HUES64 (cell line): ENCODE measurements around the gene AKR7A2.
"Not testable (repeated sequence)": the region's sequence is repeated elsewhere in the genome, so short reads cannot be mapped to it uniquely, and the experiment has no call there.

Experiments
- H3K27ac ChIP-seq: 2 replicates; pipeline ENCODE4 v1.7.0; 2013; ENCODE audit warnings: low read depth, low read length, inconsistent platforms
- H3K27me3 ChIP-seq: 2 replicates; pipeline ENCODE4 v1.6.1; 2013; ENCODE audit warnings: mild to moderate bottlenecking, low read length; ENCODE audit not compliant: insufficient read depth
- H3K36me3 ChIP-seq: 2 replicates; pipeline ENCODE4 v1.6.1; 2013; ENCODE audit warnings: mild to moderate bottlenecking, low read length; ENCODE audit not compliant: insufficient read depth
- H3K4me1 ChIP-seq: 2 replicates; pipeline ENCODE4 v1.6.1; 2013; ENCODE audit warnings: mild to moderate bottlenecking, low read length, moderate library complexity; ENCODE audit not compliant: insufficient read depth
- H3K4me3 ChIP-seq: 2 replicates; pipeline ENCODE4 v1.5.1; 2013; ENCODE audit warnings: mild to moderate bottlenecking, low read length, moderate library complexity
- H3K9ac ChIP-seq: 2 replicates; pipeline ENCODE4 v1.6.1; 2013; ENCODE audit warnings: mild to moderate bottlenecking, low read depth, low read length
- H3K9me3 ChIP-seq: 2 replicates; pipeline ENCODE4 v1.6.1; 2013; ENCODE audit warnings: low read depth, low read length; ENCODE audit not compliant: insufficient read depth
- WGBS: fragments of 150-250, 120-280 bp; methylation state at CpG from one replicate; pipeline ENCODE4 v1.1.7; 2013; ENCODE audit warnings: missing lambda C conversion rate; 5-methylcytosine and 5-hydroxymethylcytosine counted together

Gene AKR7A2

GRCh38 chr1:19289244-19289643 lies 22.7 kb downstream of the AKR7A2 start:
- H3K4me3 ChIP-seq, result peak overlapping the region; percentile 62
- 64% methylated on average over 2 of the region's 2 CpGs for WGBS

GRCh38 chr1:19288324-19289241 lies 23.4 kb downstream of the AKR7A2 start, which contains the start of gene AKR7A3:
AKR7A3 (minus strand) TSS chr1:19288770; CDS start chr1:19288709, 61 bp downstream.
- 21% methylated on average over 63 of the region's 82 CpGs for WGBS
- H3K27ac ChIP-seq, H3K4me1 ChIP-seq, H3K9me3 ChIP-seq, H3K36me3 ChIP-seq, H3K9ac ChIP-seq: not testable (repeated sequence)
- Histone ChIP-seq H3K4me3 (peak within 1 kb of the TSS; percentile 62), H3K27me3 (peaks cover 32% of the 10 kb centered on the region)

More at GRCh38 chr1:19289244-19289643, 22.7 kb downstream of the AKR7A2 start:
- Histone ChIP-seq H3K36me3 (no peaks in the 10 kb centered on the region), H3K9me3 (peaks cover 11% of the 10 kb centered on the region; the same call in 1 of the 2 replicates), H3K9ac (no peak overlapping the region), H3K27ac (no peak overlapping the region), H3K4me1 (no peaks in the 10 kb centered on the region), H3K27me3 (peaks cover 32% of the 10 kb centered on the region)

DNA sequence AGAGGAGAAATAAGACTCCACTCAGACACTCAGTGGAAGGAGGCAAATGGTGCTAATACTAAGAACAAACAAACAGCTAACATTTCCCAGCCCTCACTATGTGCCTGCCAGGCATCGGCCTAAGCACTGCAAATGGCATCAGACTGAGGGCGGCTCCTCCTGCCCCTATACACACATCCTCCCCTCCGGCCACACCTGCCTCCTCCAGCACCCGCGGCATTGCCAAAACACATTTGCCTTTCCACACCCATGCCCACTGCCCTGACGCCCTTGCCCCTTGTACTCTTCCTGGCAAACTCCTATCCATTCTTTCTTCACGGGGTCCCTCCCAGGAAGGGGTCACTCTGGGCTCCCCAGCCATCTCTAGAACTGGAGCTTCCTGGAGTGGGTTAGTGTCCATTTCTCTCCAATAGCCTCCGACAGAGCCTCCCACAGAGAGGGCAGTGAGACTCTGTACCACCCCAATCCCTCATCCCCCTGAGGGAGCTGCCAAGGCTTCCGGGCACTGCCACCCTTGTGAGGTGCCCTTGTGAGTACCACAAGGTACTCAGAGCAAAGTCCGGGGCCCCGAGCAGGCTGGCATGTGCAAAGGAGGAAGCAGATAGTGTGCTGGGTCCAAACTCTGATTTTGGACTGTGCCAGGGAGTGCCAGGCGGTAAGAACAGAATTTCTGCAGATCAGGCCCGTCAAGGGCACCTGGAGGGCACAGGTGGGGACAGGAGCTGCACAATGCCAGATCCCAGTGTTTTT lies 24.3 kb downstream of the AKR7A2 start:
- H3K9ac ChIP-seq, result no peak overlapping the region
- WGBS, result 92% methylated on average over 13 of the region's 13 CpGs
- peaks cover 32% of the 10 kb centered on the region for H3K27me3 ChIP-seq
- H3K4me3 ChIP-seq, result no peak overlapping the region
- no peaks in the 10 kb centered on the region; the same call in 1 of the 2 replicates for H3K9me3 ChIP-seq
- H3K36me3 ChIP-seq, result no peaks in the 10 kb centered on the region
- H3K4me1 ChIP-seq, result no peaks in the 10 kb centered on the region
- no peak overlapping the region for H3K27ac ChIP-seq

DNA sequence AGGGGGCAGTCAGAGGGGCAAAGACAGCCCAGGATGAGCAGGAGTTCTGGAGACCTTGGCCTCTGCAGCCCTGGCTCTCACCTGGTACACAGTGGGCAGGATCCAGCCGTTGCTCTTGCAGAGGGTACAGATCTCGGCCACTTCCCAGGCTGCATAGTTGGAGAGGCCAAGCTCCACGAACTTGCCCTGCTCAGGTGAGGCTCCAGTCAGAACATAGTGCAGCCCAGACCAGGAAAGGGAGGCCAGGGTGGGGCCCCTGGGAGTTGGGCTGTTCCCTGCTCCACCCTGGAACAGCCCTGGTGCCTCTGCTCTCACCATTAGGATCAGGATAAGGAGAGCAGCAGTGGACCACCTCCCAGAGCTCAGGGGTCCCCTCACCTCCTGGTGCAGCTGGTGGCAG lies 26.1 kb downstream of the AKR7A2 start:
- H3K9me3 ChIP-seq, H3K4me3 ChIP-seq, H3K36me3 ChIP-seq, H3K27ac ChIP-seq, H3K4me1 ChIP-seq, H3K9ac ChIP-seq: not testable (repeated sequence)
- peaks cover 32% of the 10 kb centered on the region for H3K27me3 ChIP-seq
- WGBS, result 79% methylated on average over 3 of the region's 3 CpGs

- H3K9ac ChIP-seq, H3K4me3 ChIP-seq, H3K4me1 ChIP-seq, H3K36me3 ChIP-seq, H3K27ac ChIP-seq, H3K9me3 ChIP-seq: not testable (repeated sequence)
- peaks cover 30% of the 10 kb centered on the region for H3K27me3 ChIP-seq
- 95% methylated on average over 3 of the region's 3 CpGs for WGBS
Observed at GRCh38 chr1:19285366-19285765, 26.6 kb downstream of the AKR7A2 start.

DNA sequence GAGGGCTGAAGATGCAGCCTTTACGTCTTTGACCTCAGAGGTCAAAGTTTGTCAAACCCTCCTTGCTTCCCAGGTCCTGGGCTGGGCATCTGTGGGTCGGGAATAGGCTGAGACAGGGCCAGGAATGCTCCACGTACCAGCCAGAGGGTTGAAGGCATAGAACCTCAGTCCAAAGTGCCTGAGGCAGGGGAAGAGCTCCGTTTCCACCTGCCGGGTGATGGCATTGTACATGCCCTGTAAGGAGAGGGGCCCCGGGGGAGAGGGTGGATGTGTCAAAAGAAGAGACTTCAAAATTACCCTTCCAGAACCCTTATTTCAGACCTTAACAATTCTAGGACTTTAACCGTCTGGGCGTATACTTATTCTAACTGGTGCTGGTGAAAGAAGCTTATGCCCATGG lies 27.1 kb downstream of the AKR7A2 start:
- peaks cover 25% of the 10 kb centered on the region for H3K27me3 ChIP-seq
- no peak overlapping the region for H3K4me3 ChIP-seq
- H3K27ac ChIP-seq, result no peak overlapping the region
- no peak overlapping the region for H3K9ac ChIP-seq
- H3K9me3 ChIP-seq, result no peaks in the 10 kb centered on the region
- no peaks in the 10 kb centered on the region for H3K4me1 ChIP-seq
- no peaks in the 10 kb centered on the region for H3K36me3 ChIP-seq
- 85% methylated on average over 7 of the region's 8 CpGs for WGBS

DNA sequence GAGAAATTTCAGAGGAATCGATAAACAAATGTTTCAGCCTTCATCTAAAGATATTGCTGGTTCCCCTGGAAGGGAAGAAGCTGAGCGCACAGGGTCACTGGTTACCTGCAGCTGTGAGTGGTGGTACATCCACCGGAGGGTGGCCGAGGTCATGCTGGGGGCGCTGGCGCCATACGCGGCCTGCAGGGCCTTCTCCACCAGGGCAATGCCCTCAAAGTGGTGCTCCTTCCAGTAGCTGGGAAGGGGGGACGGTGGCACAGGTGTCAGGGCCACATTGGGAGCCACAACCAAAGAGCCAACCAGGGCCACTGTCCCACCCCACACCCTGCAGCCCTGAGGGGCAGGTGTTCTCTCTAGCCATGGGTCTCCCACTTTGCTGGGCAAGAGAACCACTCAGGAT lies 28.1 kb downstream of the AKR7A2 start:
- Histone ChIP-seq H3K4me1 (no peaks in the 10 kb centered on the region), H3K36me3 (no peaks in the 10 kb centered on the region), H3K27me3 (peaks cover 15% of the 10 kb centered on the region), H3K27ac (no peak overlapping the region), H3K4me3 (no peak overlapping the region), H3K9ac (no peak overlapping the region), H3K9me3 (no peaks in the 10 kb centered on the region)
- 95% methylated on average over 9 of the region's 9 CpGs for WGBS

- Histone ChIP-seq H3K4me1 (no peaks in the 10 kb centered on the region), H3K4me3 (peak overlapping the region; percentile 46; the same call in 1 of the 2 replicates), H3K9ac (no peak overlapping the region), H3K9me3 (no peaks in the 10 kb centered on the region), H3K27me3 (peaks cover 31% of the 10 kb centered on the region), H3K36me3 (no peaks in the 10 kb centered on the region), H3K27ac (no peak overlapping the region)
- 80% methylated on average over 4 of the region's 5 CpGs for WGBS
Observed at GRCh38 chr1:19274636-19275035, 37.3 kb downstream of the AKR7A2 start.

DNA sequence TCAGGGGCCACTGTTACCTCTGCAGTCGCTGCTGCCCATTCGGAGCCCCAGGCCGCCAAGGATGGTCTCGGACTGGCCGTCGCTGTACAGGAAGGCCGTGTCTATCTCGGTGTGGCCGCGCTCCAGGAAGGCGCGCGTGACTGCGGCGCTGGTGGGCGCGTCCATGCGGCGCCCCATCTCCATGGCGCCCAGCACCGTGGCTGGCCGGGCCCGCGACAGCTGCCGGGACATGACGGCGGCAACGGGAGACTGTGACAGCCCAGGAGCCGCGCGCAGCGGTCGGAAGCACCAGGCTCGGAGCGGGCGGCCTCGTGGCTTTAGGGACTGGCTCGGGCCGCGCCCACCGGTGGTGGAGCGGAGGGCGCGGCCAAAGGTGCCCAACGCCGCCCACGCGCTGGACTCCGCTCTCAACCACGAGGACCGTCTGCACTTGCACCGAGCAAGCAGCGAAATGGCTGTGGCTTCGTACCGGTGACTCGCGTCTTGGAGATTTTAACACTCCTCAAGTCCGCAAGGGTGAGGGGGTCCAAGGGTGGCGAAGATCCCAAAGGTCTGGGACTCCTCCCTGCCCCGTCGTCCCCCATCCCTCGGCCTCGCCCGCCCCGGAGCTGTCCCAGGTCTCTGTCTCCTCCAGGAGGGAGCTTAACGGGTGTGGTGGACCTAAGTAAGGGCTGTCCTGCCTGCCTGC lies 38.0 kb downstream of the AKR7A2 start:
- H3K36me3 ChIP-seq, H3K27ac ChIP-seq, H3K9me3 ChIP-seq, H3K4me1 ChIP-seq, H3K9ac ChIP-seq: not testable (repeated sequence)
- peak overlapping the region; percentile 46 for H3K4me3 ChIP-seq
- H3K27me3 ChIP-seq, result peaks cover 31% of the 10 kb centered on the region
- 11% methylated on average over 49 of the region's 66 CpGs for WGBS

DNA sequence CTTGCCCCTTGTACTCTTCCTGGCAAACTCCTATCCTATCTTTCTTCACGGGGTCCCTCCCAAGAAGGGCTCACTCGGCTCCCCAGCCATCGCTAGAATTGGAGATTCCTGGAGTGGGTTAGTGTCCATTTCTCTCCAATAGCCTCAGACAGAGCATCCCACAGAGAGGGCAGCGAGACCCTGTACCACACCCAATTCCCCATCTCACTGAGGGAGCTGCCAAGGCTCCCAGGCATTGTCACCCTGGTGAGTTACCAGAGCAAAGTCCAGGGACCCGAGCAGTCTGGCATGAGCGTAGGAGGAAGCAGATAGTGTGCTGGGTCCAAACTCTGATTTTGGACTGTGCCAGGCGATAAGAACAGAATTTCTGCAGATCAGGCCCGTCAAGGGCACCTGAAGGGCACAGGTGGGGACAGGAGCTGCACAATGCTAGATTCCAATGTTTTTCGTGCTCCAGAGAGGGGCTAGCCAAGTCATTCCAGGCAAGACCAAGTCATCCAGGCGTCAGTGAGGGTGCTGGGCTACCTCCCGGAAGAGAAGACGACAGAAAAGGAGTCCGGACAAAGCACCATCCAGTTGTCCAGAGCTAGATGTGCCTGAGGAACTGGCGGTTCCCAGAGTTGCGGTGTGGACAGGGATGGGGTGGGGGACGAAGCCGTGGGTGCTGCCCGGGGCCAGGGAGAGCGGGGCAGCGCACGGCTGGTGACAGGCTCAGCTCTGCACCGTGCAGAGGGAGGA lies 38.7 kb downstream of the AKR7A2 start:
- Histone ChIP-seq H3K27ac (no peak overlapping the region), H3K4me1 (no peaks in the 10 kb centered on the region), H3K9me3 (no peaks in the 10 kb centered on the region), H3K36me3 (no peaks in the 10 kb centered on the region), H3K27me3 (peaks cover 31% of the 10 kb centered on the region), H3K4me3 (peak overlapping the region; percentile 46; the same call in 1 of the 2 replicates), H3K9ac (no peak overlapping the region)
- WGBS, result 84% methylated on average over 20 of the region's 22 CpGs
